HK-2 (cell line): Measurements from ENCODE around the gene SH2D3A.

ENCODE experiments used
- DNase-seq: peaks from one replicate; pipeline ENCODE4 v3.0.0-alpha.2; 2018; ENCODE audit not compliant: unreplicated experiment

Gene SH2D3A

DNA sequence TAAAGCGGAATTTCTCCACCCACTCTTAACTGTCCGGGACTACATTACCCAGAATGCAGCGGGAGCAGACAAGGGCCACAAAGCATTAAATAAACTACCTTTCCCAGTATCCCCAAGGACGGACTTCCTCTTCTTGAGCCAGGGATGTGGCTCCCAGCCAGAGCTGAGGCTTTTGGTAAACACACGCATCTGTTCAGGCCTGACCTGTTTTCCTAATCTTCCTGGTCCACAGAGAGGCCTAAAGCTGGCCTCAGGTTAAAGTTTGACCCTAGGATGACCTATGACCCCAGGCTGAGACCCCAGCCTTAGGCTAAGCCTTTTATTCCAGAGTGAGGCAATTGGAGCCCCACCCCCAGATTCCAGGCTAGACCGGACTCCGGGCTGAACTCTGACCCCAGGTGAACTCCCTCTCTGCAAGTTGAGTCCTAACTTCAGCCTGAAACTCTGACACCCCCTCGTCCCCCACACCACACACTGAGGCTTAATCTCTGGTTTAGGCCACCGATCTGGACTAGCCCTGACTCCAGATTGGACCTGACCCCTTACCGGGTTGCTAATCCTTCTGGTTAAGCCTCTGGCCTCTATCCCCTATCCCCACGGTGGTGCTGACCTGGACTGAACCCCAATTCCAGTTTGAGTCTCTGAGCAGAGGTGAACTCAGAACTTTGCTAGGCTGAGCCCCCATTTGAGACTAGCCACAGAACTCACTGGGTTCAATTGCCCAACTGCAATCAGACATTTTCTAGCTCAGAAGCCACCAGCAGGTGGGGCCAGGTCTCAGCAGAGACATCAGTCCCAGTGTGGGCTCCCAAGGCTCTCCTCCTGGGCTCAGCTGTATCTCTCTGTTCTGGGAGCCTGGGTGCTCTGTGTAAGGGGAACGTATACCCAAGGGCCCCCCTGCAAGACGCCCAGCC, 29.1 kb downstream of the SH2D3A start:
- peak; percentile 82 for DNase-seq

DNA sequence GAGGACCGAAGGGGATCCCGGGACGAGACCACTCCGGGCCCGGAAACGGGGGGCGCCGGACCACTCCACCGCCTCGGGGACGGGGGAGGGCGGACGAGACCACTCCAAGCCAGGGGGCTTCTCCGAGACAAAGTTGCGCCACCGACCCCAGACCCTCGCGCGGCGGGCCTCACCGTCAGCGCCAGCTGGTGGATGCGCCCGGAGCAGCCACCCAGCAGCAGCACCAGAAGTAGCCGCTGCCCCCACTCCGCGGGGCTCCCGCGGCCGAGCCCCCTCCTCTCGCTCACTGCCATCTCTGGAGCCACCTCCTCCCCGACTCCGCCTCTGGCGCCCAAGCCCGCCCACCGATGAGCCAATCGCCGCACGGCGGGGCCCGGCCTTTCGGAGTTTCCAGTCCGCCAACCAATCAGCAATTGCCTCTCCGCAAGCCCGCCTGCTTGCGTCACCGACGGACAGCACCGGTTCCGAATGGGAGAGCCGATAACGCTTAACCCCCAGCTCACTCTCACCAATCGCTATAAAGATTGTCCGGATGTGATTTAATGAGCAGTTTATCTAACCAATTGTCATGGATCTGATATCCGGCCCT, 29.9 kb downstream of the SH2D3A start, which contains the start of gene GPR108:
Gene GPR108 (minus strand): TSS at position 297 of the 589 bp plus-strand sequence. CDS start 4 bp downstream, at position 293.
- peak; percentile 99 for DNase-seq

GRCh38 chr19:6736917-6737283, 30.3 kb downstream of the SH2D3A start:
- no peak for DNase-seq

DNA sequence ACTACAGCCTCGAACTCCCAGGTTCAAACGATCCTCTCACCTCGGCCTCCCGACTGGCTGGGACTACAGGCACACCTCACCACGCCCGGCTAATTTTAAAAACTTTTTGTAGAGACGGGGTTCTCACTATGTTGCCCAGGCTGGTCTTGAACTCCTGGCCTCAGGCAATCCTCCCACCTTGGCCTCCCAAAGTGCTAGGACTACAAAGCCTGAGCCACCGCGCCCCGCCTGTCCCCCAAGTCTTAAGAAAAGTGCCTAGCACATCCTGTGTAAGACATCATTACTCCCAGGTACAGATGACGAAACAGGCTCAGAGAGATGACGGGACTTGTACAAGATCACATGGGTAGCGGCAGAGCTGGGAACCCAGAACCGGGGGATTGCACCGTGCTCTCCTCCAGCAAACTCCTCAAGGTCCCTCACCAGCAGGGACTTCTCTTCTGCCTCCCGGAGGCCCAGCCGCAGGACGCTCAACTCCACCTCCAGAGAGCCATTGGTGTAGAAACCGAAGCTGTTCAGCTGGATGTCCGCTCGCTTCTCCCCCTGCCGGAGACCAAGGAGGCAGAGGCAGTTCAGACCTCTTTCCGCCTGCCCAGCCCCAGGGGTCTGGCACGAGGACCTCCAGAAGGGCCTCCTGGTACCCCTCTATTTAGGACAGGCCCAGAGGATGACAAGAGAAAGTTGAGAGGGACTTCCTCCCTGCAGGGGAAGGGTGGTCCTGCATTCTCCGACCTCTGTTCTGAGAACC, 30.9 kb downstream of the SH2D3A start:
- DNase-seq, result peak; percentile 86

GRCh38 chr19:6735181-6735911, 31.9 kb downstream of the SH2D3A start:
- DNase-seq, result peak; percentile 31

DNA sequence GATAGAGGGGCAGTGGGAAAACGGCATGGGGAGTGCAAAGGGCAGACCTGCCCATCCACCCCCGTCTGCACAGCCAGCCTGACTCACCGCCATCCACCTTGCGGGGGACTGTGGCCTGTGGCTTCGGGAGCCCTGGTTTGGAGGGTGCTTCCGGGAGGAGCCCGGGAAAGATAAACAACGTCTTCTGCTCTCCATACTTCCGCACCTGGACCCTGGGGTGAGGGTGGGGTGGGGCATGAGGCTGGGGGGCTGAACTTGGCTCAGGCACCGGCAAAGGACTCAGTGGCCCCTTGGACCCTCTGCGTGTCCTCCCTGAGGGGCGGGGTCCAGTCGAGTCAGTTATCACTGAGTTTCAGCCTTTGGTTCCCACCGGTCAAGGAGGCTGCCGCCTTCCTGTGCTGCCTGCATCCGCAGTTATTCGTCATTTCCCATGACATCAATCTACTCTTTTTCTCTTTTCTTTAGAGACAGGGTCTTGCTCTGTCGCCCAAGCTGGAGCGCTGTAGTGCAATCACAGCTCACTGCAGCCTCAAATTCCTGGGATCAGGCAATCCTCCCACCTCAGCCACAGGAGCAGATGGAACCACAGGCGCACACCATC, 33.0 kb downstream of the SH2D3A start:
- peak; percentile 57 for DNase-seq

DNA sequence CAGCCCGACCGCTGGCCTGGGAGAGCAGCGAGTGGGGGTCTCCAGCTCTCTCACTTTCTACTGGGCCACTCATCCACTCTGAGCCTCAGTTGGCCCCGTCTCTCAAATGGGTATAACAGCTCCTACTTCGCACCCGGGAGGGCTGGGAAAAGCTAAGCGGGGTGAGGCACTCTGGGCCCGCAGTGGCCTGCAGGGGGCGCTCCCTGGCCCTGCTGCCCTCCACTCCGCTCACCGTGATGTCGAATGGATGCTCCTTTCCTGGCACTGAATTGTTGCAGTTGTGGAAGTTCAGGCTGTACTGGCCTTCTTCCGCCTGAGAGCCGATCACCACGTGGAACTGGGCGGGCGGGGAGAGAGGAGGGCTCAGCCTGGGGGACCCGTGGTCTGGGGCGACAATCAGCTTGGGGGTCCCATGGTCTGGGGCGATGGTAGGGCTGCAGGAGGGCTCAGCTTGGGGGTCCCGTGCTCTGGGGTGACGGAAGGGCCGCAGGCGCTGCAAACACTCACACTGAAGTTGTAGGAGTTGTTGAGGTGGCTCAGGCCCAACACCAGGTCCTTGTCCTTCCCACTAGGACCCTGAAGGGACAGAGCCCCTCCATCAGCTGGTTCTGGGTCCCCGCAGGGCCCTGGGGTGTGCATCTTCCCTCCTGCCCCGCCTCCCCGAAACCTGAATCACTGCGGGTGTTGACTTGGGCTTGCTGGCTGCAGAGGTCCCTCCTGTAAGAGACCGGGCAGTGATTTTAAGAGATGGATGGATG, 33.7 kb downstream of the SH2D3A start:
- DNase-seq, result no peak

- no peak for DNase-seq
Observed at GRCh38 chr19:6732803-6733337, 34.4 kb downstream of the SH2D3A start.

DNA sequence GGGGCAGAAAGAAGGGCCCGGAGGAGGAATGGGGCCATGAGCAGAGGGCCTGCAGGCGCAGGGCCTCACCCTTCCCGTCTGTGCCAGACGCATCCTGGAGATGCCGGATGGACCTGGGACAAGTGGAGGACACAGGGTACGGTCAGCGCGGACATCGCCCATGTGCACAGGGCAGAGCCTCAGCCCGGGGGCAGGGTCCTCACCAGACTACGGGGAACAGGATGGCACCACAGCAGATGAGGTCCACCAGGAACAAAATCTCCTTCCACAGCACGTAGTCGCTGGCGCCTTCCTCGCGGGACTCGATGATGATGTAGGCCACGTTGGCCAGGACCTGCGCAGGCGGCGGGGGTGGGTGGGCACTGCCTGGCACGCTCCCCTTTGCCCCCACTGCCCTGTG, 35.4 kb downstream of the SH2D3A start:
- no peak for DNase-seq

DNA sequence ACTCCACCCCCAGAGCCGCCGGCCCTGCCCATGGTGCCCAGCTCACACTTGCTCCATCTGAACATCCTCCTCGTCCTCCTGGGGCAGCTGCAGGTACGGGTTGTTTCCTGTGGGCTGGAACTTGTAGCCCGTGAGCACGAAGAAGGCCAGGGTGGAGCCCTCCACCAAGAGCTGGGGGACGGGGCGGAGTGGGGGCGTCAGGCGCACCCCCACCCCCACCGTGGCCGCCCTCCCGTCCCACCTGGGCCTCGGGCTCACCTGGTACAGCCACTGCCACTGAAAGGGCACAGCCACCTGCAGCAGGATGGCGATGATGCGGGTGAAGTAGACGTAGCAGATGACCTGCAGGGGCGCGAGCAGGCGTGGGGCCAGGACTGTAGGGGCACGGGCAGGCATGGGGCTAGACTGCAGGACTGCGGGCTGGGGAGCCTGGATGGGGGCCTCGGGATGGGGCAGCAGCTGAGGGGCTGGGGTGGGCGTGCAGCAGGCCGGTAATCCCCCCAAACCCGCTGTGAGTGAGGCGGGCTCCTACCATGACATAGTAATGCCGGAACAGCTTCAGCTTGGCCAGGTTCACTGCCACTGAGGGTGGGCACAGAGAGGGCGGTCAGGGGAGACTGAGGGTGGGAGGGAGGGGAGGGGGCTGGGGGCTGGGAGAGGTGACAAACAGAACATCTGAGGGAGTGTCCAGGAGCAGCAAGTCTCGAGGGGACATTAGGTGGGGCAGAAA, 36.1 kb downstream of the SH2D3A start:
- DNase-seq, result no peak

DNA sequence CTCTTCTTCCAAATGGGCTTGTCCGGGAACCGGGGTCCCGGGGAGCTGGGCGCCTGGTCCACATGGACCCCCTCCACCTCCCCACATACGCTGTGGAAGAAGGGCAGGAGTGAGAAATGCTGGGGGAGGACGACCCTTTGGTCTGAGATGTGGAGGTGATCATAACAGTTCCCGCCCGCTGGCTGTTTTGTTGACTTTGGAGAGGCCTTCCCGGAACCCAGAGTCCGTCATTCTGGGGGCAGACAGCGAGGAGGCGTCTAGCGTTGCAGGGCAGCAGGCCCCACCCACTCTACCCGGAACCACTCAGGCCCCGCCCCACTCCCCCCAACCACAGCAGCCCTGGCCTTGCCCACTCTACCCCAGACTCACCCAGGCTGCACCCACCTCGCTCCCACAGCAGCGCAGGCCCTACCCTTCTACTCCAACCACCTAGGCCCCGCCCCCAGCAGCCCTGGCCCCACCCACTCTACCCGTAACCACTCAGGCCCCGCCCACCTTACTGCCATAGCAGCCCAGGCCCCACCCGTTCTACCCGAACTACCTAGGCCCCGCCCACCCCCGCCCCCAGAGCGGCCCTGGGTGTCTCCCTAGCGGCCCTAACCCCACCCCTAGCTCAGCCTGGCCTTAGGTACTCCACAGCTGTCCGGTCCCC, 37.0 kb downstream of the SH2D3A start:
- DNase-seq, result no peak

- no peak for DNase-seq
Observed at GRCh38 chr19:6729573-6730152, 37.6 kb downstream of the SH2D3A start.

DNA sequence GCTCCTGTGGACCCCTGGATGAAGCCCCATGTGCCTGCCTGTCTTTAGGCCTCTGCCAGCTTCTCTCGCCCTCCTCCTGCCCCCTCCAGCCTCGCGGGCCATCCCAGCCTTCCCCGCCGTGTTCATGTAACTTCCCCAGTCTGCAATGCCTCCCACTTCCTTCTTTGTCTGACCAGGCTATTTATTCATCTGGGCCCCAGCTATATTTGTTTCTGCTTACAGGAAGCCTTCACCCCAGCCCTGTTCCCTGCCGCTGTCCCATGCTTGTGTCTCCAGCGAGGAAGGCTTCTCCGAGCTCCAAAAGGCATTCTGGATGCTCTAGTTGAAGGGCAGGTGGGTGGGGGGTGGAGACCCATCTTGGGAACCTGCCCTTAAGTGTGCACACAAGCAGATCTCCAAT, 38.9 kb downstream of the SH2D3A start:
- no peak for DNase-seq

DNA sequence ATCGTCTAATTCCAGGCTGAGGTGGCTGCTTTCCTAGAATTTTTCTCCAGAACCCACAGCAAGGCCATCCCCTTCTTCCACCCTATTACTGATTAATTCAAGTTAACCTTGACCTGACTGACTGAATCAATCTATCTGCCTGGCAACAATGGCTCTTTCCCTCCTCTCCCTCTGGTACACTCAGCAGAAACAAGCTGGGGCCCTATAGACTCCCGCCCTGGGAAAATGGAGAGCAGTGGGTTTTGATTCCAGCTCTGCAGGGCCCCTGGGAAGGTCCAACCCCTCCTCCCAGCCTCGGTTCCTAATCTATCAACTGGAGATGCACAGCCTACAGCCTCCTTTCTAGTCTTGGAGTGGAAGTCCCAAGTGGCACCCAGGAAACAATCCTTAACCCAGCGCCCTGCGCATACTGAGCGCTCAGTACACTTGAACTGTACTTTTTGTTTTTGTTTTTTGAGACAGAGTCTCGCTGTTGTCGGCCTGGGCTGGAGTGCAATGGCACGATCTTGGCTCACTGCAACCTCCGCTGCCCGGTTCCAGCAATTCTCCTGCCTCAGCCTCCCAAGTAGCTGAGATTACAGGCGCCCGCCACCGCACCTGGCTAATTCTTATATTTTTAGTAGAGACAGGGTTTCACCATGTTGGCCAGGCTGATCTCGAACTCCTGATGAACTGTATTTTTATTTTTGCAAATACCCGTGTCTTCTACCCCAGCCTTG, 41.6 kb downstream of the SH2D3A start:
- DNase-seq, result peak; percentile 38

DNA sequence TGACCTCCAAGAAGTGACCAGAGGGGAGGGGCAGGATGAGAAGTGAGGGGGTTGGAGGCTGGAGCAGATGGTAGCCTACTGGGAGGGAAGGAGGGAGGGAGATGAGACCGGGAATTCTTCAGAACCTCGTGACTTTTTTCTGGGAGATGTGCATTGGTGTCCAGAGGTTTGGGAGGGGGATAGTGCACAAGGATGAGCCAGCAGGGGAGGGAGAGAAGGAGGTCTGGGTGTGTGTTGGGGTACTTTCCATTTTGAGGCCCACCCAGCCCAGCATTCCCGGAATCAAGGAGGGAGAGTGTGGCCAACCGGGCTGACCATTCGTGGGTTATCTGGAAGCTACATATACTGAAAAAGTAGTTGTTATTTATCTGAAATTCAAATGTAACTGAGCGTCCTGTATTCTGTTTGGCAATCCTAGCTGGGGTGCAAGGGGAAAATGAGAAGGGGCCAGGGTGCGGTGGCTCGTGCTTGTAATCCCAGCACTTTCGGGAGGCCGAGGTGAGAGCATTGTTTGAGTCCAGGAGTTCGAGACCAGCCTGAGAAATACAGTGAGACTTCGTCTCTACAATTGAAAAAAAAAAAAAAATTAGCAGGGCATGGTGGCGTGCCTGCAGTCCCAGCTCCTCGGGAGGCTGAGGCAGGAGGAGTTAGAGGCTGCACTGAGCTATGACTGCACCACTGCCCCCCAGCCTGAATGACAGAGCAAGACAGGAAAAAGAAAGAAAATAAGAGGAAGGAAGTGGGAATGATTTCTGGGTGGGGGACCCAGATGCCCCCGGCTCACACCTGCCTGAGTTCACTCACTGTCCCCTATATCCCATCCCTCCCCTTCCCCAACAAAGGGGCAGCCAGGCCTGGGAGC, 42.4 kb downstream of the SH2D3A start:
- peak; percentile 35 for DNase-seq

- DNase-seq, result no peak
Observed at GRCh38 chr19:6723738-6724137, 43.5 kb downstream of the SH2D3A start.

- peak; percentile 59 for DNase-seq
Observed at GRCh38 chr19:6723108-6723618, 44.1 kb downstream of the SH2D3A start.
